GM19239 (cell line): Measurements from ENCODE around the gene KLHL3.
"Not testable (repeated sequence)": the region's sequence is repeated elsewhere in the genome, so short reads cannot be mapped to it uniquely, and the experiment has no call there.

Experiments used
- DNase-seq: peaks from one replicate; pipeline ENCODE4 v3.0.0; 2011; ENCODE audit warnings: low spot score; ENCODE audit not compliant: insufficient read length
- FAIRE-seq: peaks from 2 replicates; lab custom pipeline; 2011; peaks lifted over from hg19 to GRCh38; lab: Jason Lieb, UNC

The KLHL3 gene

DNA sequence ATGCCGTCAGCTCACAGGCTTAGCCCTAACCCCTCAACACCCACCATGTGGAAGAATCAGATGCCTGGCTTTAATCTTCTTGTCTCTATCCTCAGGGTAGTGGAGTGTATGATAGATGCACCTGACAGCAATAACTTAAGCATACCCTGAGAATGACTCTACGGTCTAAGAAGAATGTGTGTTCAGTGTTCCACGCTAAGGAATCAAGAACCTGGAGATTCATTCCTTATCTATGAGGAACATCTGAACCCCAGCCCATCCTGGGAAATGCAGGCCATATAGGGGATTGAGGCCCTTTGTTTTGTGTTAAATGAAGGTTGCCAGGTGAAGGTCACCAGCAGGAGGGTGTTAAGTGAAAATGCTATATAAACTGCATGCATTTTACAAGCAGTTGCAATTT, 63.0 kb downstream of the KLHL3 start:
- no peak for DNase-seq
- no peak for FAIRE-seq

DNA sequence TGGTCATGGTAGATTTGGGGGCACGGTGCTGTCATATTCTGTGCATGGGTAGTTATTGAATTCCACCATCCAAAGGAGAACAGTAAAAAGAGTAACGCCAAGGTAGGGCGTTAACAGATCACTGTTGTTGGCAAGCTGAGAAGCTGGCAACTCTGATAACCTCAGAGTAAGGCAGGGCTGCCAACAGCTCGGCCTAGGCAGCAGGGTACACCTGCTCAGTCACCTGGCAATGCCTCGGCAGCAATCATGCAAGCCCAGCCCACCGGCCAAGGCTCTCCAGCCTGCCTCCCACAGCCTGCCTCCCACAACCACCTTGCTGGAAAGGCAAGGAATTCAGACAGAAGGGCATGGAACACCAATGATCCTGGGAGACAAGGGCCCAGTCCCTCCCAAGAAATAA, 63.9 kb downstream of the KLHL3 start:
- no peak for FAIRE-seq
- DNase-seq = no peak

DNA sequence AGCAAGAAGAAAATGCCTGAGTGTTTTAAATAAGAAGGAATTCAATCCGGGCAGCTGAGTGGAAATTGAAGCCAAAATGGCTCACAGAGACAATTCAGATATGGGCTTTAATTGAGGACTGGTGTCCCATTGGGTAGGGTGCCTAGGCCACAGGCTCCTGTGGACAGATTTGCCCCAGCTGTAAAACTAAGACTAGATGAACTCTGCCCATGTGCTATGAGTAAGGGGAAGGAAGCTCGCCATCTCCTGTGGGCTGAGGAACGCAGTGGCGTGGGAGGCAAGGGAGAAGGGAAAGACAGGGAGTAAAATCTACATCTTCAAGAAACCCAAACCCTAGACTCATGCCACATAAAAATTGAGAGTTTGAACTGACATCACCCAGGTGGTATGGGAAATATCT, 66.1 kb downstream of the KLHL3 start:
- no peak for FAIRE-seq

DNA sequence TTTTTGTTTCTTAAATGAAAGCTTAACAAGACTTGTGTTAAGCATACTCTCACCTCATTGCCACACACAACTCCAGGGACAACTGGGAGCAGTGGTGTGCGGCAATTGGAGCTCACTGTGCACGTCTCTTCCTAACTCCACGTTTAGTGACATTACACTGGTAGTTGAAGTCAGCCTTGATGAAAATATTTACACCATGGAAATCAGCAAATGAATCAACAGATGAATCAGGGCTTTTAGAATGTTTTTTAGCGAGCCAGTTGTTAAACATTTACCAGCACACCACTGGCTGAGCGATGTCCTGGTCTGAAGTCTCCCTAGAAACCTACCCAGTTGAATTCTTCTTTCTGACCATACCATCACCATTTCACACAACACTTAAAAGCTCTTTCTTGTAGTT, 67.3 kb downstream of the KLHL3 start:
- DNase-seq = no peak
- no peak for FAIRE-seq

More for the DNA sequence above, 66.1 kb downstream of the KLHL3 start:
- DNase-seq = no peak

DNA sequence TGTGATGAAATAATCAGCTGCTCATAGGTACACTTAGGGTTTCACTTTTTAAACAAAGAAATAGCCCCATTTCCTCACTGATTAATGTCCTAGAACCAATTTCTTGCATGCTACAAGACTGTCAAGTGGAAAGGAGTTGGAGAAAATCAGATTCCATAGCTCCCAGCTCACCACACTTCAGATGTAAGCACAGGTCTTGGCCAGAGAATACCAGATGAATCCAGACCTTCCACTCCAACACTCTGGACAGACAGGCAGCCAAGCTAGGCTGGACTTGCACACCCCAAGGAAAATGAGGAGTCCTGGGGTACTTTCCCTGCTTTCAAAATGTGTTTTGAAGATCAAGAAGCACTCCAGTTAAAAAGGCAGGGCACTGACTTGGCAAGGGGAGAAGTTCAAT, 68.5 kb downstream of the KLHL3 start:
- FAIRE-seq = no peak

DNA sequence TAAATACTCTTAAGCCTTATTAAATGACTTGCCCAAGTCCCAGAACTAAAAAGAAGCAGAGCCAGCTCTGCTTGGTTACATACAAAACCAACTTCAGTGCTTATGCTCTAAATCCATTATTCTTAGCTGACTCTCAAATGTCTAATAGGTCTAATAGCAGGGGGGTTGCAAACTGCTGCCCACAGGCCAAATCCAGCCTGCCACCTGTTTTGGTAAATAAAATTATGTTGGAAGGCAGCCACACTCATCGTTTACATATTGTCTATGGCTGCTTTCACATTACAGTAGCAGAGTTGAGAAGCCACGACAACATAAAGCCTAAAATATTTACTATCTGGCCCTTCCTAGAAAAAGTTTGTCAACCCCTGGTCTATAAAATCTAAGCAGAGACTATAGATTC, 69.0 kb downstream of the KLHL3 start:
- FAIRE-seq = peak; percentile 86

More for the DNA sequence above, 68.5 kb downstream of the KLHL3 start:
- no peak for DNase-seq

DNA sequence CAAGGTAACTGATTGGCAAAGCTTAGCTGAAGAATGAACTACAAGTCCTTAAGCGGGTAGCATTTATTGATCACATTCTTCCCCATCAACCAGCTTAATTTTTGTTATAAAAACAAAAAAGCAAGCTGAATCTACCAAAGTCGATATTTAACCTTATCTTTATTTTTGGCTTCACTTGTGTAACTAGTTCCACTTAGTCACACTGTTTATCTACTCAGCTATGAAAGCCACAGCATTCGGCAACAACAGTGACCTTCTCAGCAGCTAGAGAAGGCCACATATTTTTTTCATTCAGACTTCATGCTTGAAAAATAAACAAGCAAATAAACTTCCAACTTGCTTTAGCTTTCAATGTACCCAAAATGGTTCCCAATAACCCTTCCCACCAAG, 69.4 kb downstream of the KLHL3 start:
- no peak for DNase-seq
- FAIRE-seq = no peak

More for the DNA sequence above, 69.0 kb downstream of the KLHL3 start:
- DNase-seq = no peak

DNA sequence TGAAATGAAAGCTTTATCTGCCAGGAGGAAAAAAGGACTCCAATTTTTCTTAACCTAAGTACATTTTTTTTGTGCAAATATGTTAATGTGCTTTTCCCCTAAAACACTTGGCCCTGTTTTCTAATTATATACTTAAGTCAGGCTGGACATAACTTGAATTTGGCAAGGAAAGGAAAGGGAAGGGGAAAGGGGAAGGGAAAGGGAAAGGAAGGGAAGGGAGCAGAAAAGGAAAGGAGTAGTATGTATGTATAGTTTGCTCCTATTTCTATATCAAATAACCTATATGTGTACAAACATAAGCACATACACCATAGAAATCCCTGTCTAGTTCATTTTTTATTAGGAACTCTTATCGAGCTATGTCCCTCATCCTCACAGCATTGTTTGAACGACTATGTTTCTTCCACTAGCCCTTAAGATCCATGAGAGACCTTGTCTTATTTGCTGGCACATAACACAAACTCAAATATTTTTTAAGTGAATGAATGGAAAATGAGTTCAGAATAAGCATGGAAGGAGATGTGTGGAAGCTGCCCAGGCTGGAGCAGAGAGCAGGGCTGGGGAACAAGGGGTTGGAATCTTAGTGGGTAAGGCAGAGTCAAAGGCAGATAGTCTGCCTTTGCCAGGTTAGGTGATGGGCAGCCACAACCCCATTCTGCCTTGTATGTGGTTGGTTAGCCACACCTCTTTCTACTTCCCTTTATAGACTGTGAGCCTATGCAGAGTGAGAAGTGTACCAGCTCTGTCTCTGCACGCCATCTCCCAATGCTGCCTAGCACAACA, 70.0 kb downstream of the KLHL3 start:
- peak; percentile 83 for FAIRE-seq
- DNase-seq = peak; percentile 21

DNA sequence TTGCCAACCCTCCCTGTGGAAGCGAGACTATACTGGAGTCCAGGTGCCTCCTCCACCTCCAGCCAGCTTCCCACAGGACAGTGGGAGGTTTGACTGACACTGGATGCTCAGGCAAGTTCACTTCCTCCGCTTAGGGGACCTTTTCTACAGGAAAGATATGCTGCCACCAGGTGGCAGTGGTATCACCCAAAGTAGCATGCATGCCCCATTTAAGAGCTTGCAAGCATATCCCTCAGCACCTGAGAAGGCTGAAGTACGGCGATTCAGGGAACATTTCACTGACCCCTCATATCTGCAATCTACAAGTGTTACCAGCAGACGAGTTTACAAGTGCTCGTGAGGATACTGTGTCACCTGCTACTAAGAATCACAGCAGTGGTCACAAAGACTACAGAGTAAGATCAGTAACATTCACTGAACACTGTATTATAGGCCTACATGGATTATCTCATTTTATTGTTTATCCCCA, 75.5 kb downstream of the KLHL3 start:
- peak; percentile 92 for FAIRE-seq
- DNase-seq = peak; percentile 48

DNA sequence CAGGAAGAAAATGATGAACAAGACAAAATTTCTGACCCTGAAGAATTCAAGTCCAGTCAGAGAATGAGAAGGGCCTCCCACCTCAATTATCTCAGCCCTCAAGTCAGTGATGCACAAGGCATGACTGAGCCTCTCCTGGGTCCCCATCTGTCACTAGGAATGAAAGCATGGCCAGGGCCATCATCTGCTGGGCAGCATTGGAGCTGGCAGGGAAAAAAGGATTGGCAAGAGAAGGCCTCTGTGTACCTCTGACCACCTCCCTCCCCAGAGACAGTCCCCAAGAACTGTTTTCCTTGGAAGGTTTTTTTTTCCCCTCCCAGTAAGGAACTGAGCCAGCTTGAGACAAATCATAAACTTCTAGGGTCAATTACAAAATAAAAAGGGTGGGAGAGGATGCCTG, 76.7 kb downstream of the KLHL3 start:
- FAIRE-seq = no peak
- DNase-seq = no peak

DNA sequence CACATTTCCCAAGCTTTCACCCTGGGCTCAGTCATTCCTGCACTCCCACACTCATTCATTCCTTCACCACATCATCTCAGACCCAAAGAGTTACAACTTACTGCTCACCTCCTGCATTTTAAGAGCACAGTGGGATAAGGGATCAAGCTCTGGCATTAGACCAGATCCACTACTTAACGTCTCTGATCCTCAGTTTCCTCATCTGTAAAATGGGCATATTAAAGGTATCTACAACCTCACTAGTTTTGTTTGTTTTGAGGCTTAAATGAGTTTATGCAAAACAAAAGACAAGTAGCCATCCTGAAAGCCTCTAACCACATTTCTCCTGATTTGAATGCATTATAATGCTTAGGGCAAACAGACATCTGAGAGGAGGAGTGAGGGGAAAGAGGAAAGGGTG, 77.6 kb downstream of the KLHL3 start:
- FAIRE-seq = no peak
- DNase-seq = no peak

DNA sequence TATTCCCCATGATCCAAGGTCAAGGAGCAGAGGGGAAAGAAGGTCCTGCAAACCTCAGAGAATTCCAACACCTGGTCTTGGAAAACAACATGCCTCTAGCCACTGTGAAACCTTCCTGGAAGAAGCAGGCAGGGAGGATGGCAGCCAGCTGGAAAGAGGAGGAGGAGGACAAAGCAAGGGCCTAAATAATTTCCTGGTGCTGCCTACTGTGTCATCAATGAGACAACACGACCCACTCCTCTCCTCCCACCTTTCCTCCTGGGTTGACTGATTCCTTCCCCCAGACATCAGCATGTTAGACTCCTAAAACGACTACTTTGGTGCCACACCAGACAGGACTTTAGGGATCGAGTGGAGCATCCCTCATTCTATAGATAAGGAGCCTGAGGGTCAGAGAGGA, 78.8 kb downstream of the KLHL3 start:
- no peak for FAIRE-seq

DNA sequence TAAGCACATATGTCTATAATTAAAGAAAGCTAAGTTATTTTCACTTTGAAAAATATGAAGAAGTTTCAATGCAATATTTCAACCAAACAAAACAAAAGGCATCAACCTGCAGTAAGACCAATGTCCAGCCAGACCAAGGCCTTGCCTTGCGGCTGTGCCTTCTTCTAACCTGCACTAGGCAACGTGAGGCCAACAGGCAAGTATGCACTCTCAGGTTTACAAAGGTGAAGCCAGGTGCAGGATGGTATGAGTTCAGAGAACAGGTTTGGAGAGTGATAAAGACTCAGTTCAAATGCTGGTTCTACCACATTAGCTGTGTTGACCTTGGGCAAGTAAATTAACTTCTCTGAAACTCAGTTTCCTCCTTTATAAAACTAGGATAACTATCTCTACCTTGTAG, 79.3 kb downstream of the KLHL3 start:
- FAIRE-seq (no peak), DNase-seq (no peak)

More for the DNA sequence above, 78.8 kb downstream of the KLHL3 start:
- DNase-seq = no peak

DNA sequence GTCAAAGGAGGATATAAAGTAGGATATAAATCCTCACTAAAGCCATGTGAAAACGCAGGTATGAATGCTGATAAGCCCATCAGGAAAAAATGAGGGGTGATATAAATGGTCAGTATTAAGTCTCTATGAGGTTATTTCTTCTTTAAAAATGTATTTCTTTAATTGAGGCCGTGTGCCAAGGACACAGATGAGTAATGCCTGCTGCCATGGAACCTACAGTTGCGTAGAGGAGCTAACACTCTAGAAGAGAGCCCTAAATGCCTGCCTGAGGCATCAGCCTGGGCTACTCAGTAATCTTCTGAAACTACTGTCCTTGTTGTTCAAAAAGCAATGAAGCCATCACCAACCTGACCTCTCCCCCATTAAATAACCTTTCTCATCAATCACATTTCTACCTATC, 84.9 kb downstream of the KLHL3 start:
- FAIRE-seq (no peak), DNase-seq (no peak)

DNA sequence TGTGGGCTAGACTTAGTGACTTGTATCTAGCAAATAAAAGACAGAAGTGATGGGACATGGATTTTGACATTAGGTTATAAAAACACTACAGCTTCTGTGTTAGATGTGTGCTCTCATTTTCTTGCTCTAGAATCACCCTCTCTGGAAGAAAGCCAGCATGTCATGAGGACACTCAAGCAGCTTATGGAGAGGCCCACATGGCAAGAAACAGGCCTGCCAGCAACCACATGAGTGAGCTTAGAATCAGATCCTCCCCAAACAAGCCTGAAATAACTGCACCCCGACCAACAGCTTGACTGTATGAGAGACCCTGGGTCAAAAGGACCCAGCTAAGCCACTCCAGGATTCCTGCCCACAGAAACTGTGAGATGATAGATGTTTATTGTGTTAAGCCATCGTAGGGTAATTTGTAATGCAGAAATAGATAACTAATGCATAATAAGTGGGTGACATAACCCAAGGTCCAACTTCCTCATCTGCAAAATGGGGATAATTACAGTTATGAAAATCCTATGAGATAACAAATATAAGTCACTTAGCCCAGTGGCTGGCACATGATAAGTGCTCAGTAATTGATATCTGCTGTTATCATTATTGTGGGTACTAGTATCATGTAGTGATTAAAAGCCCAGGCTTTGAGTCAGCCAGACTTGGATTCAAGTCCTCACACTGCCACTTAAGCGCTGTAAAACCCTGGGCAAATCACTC, 86.5 kb downstream of the KLHL3 start:
- FAIRE-seq (no peak), DNase-seq (no peak)

DNA sequence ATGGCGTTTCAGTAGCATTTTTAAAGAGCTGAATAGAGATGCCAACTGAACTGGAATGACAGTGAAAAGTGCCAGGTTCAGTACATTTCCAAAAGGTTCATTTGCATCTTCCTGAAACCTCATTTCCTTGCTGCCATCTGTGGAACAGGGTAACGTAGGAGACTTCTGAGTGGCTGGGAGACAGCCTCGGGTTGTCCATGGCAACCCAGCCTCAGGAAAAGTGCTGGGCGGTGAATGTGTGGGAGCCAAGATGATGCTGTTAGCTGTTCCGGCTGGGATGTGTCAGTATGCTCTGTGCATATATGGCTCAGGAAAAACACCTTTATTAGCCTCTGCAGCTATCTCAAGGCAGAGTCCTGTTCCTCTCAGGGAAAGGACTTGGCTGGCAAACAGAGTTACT, 87.5 kb downstream of the KLHL3 start:
- DNase-seq (no peak), FAIRE-seq (no peak)

DNA sequence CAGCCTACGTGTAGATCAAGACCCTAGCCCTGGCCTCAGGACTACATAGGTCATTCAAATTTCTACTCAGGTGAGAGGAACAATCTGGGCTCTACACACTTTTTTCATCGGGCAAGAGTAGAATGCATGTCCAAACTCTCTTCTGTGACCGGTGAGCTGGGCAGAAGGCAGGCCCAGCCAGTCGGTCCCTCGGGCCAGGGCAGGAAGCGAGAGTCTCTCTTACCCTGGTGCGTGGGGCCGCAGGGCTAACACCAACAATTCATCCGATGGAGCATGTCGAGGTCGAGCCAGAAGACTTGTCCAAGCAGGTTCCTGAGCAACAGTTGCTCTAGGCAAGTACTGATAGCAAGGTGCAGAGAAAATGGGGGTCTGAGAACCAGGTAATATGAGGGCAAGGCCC, 88.5 kb downstream of the KLHL3 start:
- no peak for FAIRE-seq
- no peak for DNase-seq

DNA sequence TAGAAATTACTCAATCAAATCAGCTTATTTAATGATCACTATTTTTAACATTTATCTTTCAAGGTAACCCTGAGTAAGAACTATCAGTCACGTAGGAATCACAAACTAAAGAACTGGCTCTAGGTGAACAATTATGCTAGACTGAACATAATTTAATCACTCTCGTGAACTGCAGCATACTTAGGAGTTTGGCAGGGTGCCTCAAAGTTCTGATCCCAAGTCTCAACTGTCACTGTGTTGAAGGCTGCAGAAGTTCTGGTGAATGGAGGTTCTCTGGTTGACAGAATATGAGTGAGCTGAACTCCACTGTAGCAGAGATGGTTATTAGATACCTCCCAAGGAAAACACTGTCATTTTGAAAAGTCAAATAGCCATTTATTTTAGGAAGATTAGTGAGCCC, 89.1 kb downstream of the KLHL3 start:
- FAIRE-seq (no peak), DNase-seq (no peak)

DNA sequence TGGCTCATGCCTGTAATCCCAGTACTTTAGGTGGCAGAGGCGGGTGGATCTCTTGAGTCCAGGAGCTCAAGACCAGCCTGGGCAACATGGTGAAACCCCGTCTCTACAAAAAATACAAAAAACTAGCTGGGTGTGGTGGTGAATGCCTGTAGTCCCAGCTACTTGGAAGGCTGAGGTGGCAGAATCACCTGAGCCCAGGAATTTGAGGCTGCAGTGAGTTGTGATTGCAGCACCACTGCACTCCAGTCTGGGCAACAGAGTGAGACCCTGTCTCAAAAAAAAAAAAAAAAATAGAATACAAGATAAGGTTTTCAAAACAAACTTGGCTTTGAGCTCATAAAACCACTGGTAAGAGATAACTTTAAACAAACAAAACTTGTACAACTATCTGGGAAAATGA, 92.8 kb downstream of the KLHL3 start:
- DNase-seq = not testable (repeated sequence)

DNA sequence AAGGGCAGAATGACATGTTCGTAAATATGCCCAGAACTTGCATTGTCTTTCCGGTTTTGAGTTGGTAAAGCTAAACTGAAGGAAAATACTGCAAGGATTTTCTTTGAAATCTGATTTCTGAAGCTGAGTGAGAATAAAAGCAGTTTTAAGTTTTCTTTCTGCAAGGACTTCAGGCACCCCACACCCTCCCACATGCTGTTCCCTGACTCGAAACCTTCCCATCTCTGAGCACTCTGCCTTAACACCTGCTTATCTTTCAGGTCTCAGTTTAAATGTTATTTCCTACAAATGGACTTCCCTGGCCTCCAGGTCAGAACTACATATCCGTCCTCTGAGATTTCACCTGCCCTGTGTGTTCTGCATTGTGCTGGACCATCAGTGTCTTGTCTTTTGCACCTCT, 93.8 kb downstream of the KLHL3 start:
- no peak for DNase-seq
- FAIRE-seq = no peak

More for the DNA sequence above, 92.8 kb downstream of the KLHL3 start:
- not testable (repeated sequence) for FAIRE-seq

DNA sequence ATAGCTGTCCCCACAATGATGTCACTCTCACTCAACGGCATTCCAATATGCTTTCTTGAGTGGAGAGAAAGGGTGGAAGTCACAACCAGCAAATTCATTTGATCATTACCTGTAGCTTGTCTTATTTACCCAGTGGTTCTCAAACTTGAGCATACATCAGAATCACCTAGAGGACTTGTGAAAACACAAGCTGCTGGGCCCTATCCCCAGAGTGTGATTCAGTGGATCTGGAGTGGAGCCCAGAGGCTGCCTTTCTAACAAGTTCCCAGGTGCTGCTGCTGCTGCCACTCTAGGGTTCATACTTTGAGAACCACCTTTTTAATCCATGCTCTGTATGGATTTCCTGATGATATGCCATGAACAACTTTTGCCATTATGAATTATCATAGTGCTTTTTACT, 94.7 kb downstream of the KLHL3 start:
- DNase-seq (no peak), FAIRE-seq (no peak)

DNA sequence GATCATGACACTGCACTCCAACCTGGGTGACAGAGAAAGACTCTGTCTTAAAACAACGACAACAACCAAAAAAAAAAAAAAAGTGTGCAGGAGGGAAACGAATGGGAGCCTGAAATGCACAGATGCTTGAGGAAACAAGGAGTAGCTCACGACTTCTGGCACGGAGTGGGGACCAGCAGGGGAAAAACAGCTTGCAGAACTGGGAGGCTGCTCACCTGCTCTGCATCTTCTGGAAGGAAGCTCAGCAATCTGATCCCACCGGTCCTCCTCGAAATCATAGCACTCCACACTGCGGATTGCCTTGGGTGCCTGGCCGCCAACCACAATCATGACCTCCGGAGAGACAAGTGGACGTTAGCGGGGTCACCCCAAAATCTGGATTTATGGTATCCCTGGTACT, 96.2 kb downstream of the KLHL3 start:
- DNase-seq (no peak), FAIRE-seq (no peak)
